Osteoblast (primary cell): ENCODE measurements around the gene INPP4B. TPM values are rescaled to one million over a fixed set of nuclear protein-coding genes. Genes with fewer than 3 reads are reported as not detected.
A peak's percentile ranks its signal among the peaks of the same experiment; 100 is the strongest.

Experiments used
- DNase-seq: peaks from one replicate; pipeline ENCODE4 v3.0.0; 2011; ENCODE audit warnings: low spot score, mixed read lengths; ENCODE audit not compliant: insufficient read length; ENCODE audit errors: missing footprints
- H2AFZ ChIP-seq: 2 replicates; pipeline ENCODE4 v1.6.0; 2011; ENCODE audit warnings: mild to moderate bottlenecking, low read length
- H3K27ac ChIP-seq: 2 replicates; pipeline ENCODE4 v1.5.1; 2011; ENCODE audit warnings: mild to moderate bottlenecking, low read depth, low read length, moderate library complexity
- H3K27me3 ChIP-seq: 2 replicates; pipeline ENCODE4 v1.6.0; 2012; ENCODE audit warnings: mild to moderate bottlenecking, control low read depth, inconsistent platforms, low read length, moderate library complexity; ENCODE audit not compliant: insufficient read depth
- H3K36me3 ChIP-seq: 2 replicates; pipeline ENCODE4 v1.5.1; 2011; ENCODE audit warnings: mild to moderate bottlenecking, low read length, control low read depth, moderate library complexity; ENCODE audit not compliant: insufficient read depth
- H3K4me1 ChIP-seq: 2 replicates; pipeline ENCODE4 v1.5.1; 2011; ENCODE audit warnings: mild to moderate bottlenecking, low read length, control low read depth, moderate library complexity; ENCODE audit not compliant: insufficient read depth
- H3K4me2 ChIP-seq: 2 replicates; pipeline ENCODE4 v1.6.0; 2011; ENCODE audit warnings: mild to moderate bottlenecking, low read length; ENCODE audit not compliant: insufficient read depth
- H3K4me3 ChIP-seq: fragments of 200-600 bp; sonication (generic); 3 replicates; pipeline ENCODE4 v1.5.1; 2012; ENCODE audit warnings: mild to moderate bottlenecking, low read length, inconsistent platforms; ENCODE audit not compliant: insufficient read depth
- H3K79me2 ChIP-seq: 2 replicates; pipeline ENCODE4 v1.6.0; 2012; ENCODE audit warnings: mild to moderate bottlenecking, low read length, control low read depth, inconsistent platforms; ENCODE audit not compliant: insufficient read depth
- H3K9me3 ChIP-seq: 2 replicates; pipeline ENCODE4 v1.5.1; 2011; ENCODE audit warnings: low read depth, low read length, control low read depth
- H4K20me1 ChIP-seq: 2 replicates; pipeline ENCODE4 v1.6.0; 2012; ENCODE audit warnings: mild to moderate bottlenecking, low read length, control low read depth; ENCODE audit not compliant: insufficient read depth
- CTCF ChIP-seq: IDR thresholded peaks from 2 replicates; pipeline ENCODE4 v1.5.1; 2011; ENCODE audit warnings: mild to moderate bottlenecking, low read depth, low read length, moderate library complexity; ENCODE audit errors: extremely low read depth
- total RNA-seq: library from RNA; depleted of rRNA; stranded (reverse); fragments of >200 nt; gene quantifications from 2 replicates; pipeline ENCODE4 v1.2.3, GENCODE V29; 2012

The INPP4B gene
- total RNA-seq, 1 donor = 11.6 TPM

GRCh38 chr4:142581881-142582280 is 264.2 kb downstream of the INPP4B start:
- no peak for TF ChIP-seq CTCF

GRCh38 chr4:142579443-142579842 is 266.7 kb downstream of the INPP4B start:
- Histone ChIP-seq H3K4me3 (no peak overlapping the region), H3K27me3 (no peaks in the 10 kb centered on the region), H4K20me1 (no peaks in the 10 kb centered on the region), H3K36me3 (no peaks in the 10 kb centered on the region), H3K4me1 (no peaks in the 10 kb centered on the region), H2AFZ (no peak overlapping the region), H3K79me2 (no peaks in the 10 kb centered on the region), H3K27ac (no peak overlapping the region), H3K4me2 (no peak overlapping the region), H3K9me3 (no peaks in the 10 kb centered on the region)
- no peak for DNase-seq
- TF ChIP-seq CTCF = no peak

More at GRCh38 chr4:142581881-142582280, 264.2 kb downstream of the INPP4B start:
- Histone ChIP-seq H4K20me1 (no peaks in the 10 kb centered on the region), H2AFZ (no peak overlapping the region), H3K4me2 (no peak overlapping the region), H3K27ac (no peak overlapping the region), H3K36me3 (no peaks in the 10 kb centered on the region), H3K9me3 (no peaks in the 10 kb centered on the region), H3K4me3 (no peak overlapping the region), H3K79me2 (no peaks in the 10 kb centered on the region), H3K27me3 (no peaks in the 10 kb centered on the region), H3K4me1 (no peaks in the 10 kb centered on the region)
- no peak for DNase-seq

GRCh38 chr4:142574306-142574705 is 271.8 kb downstream of the INPP4B start:
- Histone ChIP-seq H3K4me2 (no peak overlapping the region), H2AFZ (peak overlapping the region; percentile 19), H3K36me3 (no peaks in the 10 kb centered on the region), H3K79me2 (no peaks in the 10 kb centered on the region), H3K4me1 (no peaks in the 10 kb centered on the region), H3K9me3 (no peaks in the 10 kb centered on the region), H3K4me3 (no peak overlapping the region), H4K20me1 (no peaks in the 10 kb centered on the region), H3K27me3 (no peaks in the 10 kb centered on the region), H3K27ac (no peak overlapping the region)
- no peak for TF ChIP-seq CTCF
- DNase-seq = no peak

- DNase-seq = no peak
- no peaks in the 10 kb centered on the region for H3K36me3 ChIP-seq
- H3K79me2 ChIP-seq = no peaks in the 10 kb centered on the region
- H3K9me3 ChIP-seq = no peaks in the 10 kb centered on the region
- H3K4me1 ChIP-seq = no peaks in the 10 kb centered on the region
- no peaks in the 10 kb centered on the region for H3K27me3 ChIP-seq
- no peak overlapping the region for H3K4me2 ChIP-seq
- no peak overlapping the region for H2AFZ ChIP-seq
- no peak overlapping the region for H3K27ac ChIP-seq
- no peak for TF ChIP-seq CTCF
- no peak overlapping the region for H3K4me3 ChIP-seq
- no peaks in the 10 kb centered on the region for H4K20me1 ChIP-seq
These were observed 274.0 kb downstream of the INPP4B start for GRCh38 chr4:142572071-142572470.
